Progenitor cell of endocrine pancreas (in vitro differentiated cells): ENCODE data around the gene MARCHF3. TPM values are rescaled to one million over a fixed set of nuclear protein-coding genes. Genes with fewer than 3 reads are reported as not detected.

Source experiments
- DNase-seq: peaks from one replicate; pipeline ENCODE4 v3.0.0; 2021; ENCODE audit warnings: low spot score; ENCODE audit not compliant: unreplicated experiment
- H3K27ac Mint-ChIP-seq: 2 replicates; pipeline ENCODE4 v1.8.0; 2021; ENCODE audit warnings: mild to moderate bottlenecking, moderate library complexity, mixed read lengths
- H3K27me3 Mint-ChIP-seq: 2 replicates; pipeline ENCODE4 v1.8.0; 2021; ENCODE audit warnings: mixed read lengths
- H3K36me3 Mint-ChIP-seq: 2 replicates; pipeline ENCODE4 v1.8.0; 2022; ENCODE audit warnings: mixed read lengths; ENCODE audit not compliant: insufficient read depth
- H3K4me1 Mint-ChIP-seq: 2 replicates; pipeline ENCODE4 v1.8.0; 2021; ENCODE audit warnings: low read depth, mixed read lengths
- H3K4me3 Mint-ChIP-seq: 2 replicates; pipeline ENCODE4 v1.8.0; 2021; ENCODE audit warnings: low read depth, mild to moderate bottlenecking, moderate library complexity, mixed read lengths
- H3K9me3 Mint-ChIP-seq: 2 replicates; pipeline ENCODE4 v1.8.0; 2021; ENCODE audit warnings: low read depth, mixed read lengths
- total RNA-seq: library from RNA; stranded (reverse); gene quantifications from 2 replicates; pipeline ENCODE4 v1.2.1, GENCODE V29; 2021
- TF ChIP-seq, protein P1 (sequence below): fragments of 200-600 bp; sonication (generic); IDR thresholded peaks from one replicate; pipeline ENCODE4 v1.5.0; 2021; ENCODE audit warnings: antibody characterized with exemption, mild to moderate bottlenecking; ENCODE audit not compliant: unreplicated experiment

MARCHF3 gene
- total RNA-seq, 1 donor from 2014 or later: 11.6 TPM

DNA sequence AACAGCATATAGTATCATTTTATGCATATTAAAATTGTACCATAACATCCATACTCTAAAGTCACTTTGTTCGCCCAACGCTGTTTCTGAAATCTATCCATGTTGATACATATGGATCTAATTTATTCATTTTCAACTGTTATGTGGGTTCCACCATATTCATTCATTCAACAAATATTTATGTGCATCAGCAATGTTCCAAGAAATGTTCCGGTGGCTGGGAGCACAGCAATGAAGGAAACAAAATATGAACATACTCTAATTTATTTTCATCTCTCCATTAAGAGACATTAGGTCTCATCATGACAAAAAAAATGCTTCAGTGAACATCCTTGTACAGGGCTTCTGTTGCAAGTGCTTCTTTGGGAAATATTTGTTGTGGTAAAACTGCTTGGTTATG is 75.4 kb downstream of the MARCHF3 start:
- H3K4me1 Mint-ChIP-seq: peaks cover 5% of the 10 kb centered on the region
- H3K36me3 Mint-ChIP-seq: peaks cover 2% of the 10 kb centered on the region
- no peak overlapping the region for H3K4me3 Mint-ChIP-seq
- H3K27me3 Mint-ChIP-seq: no peaks in the 10 kb centered on the region
- TF ChIP-seq, protein P1, sequence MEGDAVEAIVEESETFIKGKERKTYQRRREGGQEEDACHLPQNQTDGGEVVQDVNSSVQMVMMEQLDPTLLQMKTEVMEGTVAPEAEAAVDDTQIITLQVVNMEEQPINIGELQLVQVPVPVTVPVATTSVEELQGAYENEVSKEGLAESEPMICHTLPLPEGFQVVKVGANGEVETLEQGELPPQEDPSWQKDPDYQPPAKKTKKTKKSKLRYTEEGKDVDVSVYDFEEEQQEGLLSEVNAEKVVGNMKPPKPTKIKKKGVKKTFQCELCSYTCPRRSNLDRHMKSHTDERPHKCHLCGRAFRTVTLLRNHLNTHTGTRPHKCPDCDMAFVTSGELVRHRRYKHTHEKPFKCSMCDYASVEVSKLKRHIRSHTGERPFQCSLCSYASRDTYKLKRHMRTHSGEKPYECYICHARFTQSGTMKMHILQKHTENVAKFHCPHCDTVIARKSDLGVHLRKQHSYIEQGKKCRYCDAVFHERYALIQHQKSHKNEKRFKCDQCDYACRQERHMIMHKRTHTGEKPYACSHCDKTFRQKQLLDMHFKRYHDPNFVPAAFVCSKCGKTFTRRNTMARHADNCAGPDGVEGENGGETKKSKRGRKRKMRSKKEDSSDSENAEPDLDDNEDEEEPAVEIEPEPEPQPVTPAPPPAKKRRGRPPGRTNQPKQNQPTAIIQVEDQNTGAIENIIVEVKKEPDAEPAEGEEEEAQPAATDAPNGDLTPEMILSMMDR: no peak
- DNase-seq: no peak
- peaks cover 3% of the 10 kb centered on the region for H3K9me3 Mint-ChIP-seq
- no peak overlapping the region for H3K27ac Mint-ChIP-seq

DNA sequence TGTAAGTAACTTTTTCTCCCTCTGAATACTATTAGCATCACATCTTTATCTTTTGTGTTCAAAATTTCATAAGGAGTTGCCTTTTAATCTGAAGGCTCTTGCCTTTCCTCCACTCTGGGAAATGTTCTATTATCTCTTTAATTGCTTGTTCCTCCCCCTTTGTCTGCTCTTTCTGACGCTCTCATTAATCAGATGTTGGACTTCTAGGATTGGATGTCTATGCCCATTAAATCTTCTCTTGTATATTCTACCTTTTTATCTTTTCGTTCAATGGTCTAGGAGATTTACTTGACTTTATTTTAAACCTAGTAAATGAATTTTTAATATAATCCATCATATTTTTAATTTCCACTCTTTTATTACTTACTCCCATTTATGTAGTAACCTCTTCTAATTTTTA is 76.7 kb downstream of the MARCHF3 start:
- DNase-seq: no peak
- H3K36me3 Mint-ChIP-seq: peaks cover 2% of the 10 kb centered on the region
- H3K4me3 Mint-ChIP-seq: no peak overlapping the region
- TF ChIP-seq, protein P1: no peak
- peaks cover 3% of the 10 kb centered on the region for H3K9me3 Mint-ChIP-seq
- H3K27ac Mint-ChIP-seq: no peak overlapping the region
- H3K27me3 Mint-ChIP-seq: no peaks in the 10 kb centered on the region
- H3K4me1 Mint-ChIP-seq: peaks cover 5% of the 10 kb centered on the region

DNA sequence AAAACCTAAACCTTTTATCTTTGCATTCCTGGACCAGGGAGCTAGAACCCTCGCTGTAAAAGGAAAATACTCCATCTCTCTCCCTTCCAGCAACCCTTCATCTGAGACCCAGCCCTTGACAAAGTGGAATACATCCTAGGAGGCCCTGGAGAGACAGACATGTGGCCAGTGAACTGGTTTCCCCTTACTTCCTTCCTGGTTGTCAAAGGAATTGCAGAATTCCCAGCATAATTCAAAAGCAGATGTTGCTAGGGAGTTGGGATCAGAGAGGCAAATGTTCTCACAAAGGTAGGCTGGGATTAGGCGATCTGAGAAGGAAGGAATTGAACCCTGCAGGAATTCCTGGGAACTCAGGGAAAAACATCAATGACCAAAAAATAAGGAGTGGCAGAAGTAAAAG is 80.9 kb downstream of the MARCHF3 start:
- H3K4me3 Mint-ChIP-seq: no peak overlapping the region
- peaks cover 31% of the 10 kb centered on the region for H3K4me1 Mint-ChIP-seq
- TF ChIP-seq, protein P1: no peak
- H3K27me3 Mint-ChIP-seq: no peaks in the 10 kb centered on the region
- no peaks in the 10 kb centered on the region for H3K9me3 Mint-ChIP-seq
- H3K36me3 Mint-ChIP-seq: no peaks in the 10 kb centered on the region
- DNase-seq: no peak
- no peak overlapping the region for H3K27ac Mint-ChIP-seq

DNA sequence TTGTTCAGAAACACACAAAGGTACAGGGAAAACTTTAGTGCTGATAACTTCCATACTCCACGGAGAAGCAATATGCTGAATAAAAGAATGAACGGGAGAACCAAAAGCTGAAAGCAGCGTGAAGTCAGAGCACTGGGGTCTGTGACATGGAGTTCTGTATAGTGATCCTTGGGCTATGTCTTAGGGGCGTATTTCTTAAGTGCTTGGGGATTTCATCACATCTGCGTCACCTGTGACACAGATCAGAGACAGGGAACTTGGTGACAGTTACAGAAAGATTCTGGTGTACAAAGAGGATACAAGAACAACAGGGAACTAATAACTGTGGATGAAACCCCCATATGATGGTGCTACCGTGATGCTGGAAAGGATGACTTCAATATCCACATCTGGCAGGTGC is 81.9 kb downstream of the MARCHF3 start:
- Mint-ChIP-seq H3K4me1 (peaks cover 31% of the 10 kb centered on the region), H3K36me3 (no peaks in the 10 kb centered on the region), H3K4me3 (no peak overlapping the region), H3K27me3 (no peaks in the 10 kb centered on the region), H3K9me3 (no peaks in the 10 kb centered on the region), H3K27ac (no peak overlapping the region)
- TF ChIP-seq, protein P1: no peak
- DNase-seq: no peak

DNA sequence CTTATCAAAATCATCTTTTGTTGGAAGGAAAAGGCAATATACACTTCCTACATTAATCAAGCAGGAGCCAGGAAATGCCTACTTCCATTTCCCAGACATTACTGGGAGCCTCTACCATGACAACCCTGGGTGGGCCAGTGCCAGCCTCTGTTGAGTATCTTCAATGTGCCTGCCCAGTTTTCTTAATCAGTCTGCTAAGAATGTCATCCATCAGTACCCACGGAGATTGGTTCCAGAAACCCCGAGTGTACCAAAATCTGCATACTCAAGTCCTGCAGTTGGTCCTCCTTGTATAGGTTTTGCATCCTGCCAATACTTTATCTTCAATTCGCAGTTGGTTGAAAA is 82.4 kb downstream of the MARCHF3 start:
- Mint-ChIP-seq H3K36me3 (no peaks in the 10 kb centered on the region), H3K9me3 (no peaks in the 10 kb centered on the region), H3K27ac (no peak overlapping the region), H3K4me3 (no peak overlapping the region), H3K27me3 (no peaks in the 10 kb centered on the region), H3K4me1 (peaks cover 31% of the 10 kb centered on the region)
- DNase-seq: no peak
- TF ChIP-seq, protein P1: no peak
